Measurements from ENCODE around the gene ATP6V1D. TPM values are rescaled to one million over a fixed set of nuclear protein-coding genes. Genes with fewer than 3 reads are reported as not detected.

The ATP6V1D gene
- total and polyA plus RNA-seq, 2 donors = 71.1 to 103 TPM

- no peak overlapping the region for H3K27ac ChIP-seq (ENCODE audit: low read depth in 1 of 2, low read length in 1 of 2)
- no peak for DNase-seq (ENCODE audit: low read depth in 6 of 9, low spot score in 9 of 9)
- H3K27me3 ChIP-seq (ENCODE audit: control insufficient read depth in 2 of 2, insufficient read depth in 1 of 2, low read length in 1 of 2) = no peaks in the 10 kb centered on the region
- peaks cover 2 to 8% of the 10 kb centered on the region in 2 donors for H3K4me1 ChIP-seq (ENCODE audit: control insufficient read depth in 2 of 2, insufficient read depth in 2 of 2, low read length in 2 of 2)
- WGBS = 94% methylated on average over 2 of the region's 2 CpGs
- peaks cover 24 to 59% of the 10 kb centered on the region in 2 donors for H3K36me3 ChIP-seq (ENCODE audit: control insufficient read depth in 2 of 2, insufficient read depth in 2 of 2, low read length in 1 of 2)
- no peak overlapping the region for H3K4me3 ChIP-seq (ENCODE audit: low read length in 2 of 2)
- no peaks in the 10 kb centered on the region for H3K9me3 ChIP-seq (ENCODE audit: control insufficient read depth in 2 of 2, insufficient read depth in 1 of 2, low read length in 1 of 2)
Measured at GRCh38 chr14:67385120-67385519, 25.5 kb upstream of the ATP6V1D start.

- Histone ChIP-seq H3K9me3 (ENCODE audit: control insufficient read depth in 2 of 2, insufficient read depth in 1 of 2, low read length in 1 of 2) (no peaks in the 10 kb centered on the region), H3K27ac (ENCODE audit: low read depth in 1 of 2, low read length in 1 of 2) (no peak overlapping the region), H3K4me1 (ENCODE audit: control insufficient read depth in 2 of 2, insufficient read depth in 2 of 2, low read length in 2 of 2) (no peaks in the 10 kb centered on the region), H3K36me3 (ENCODE audit: control insufficient read depth in 2 of 2, insufficient read depth in 2 of 2, low read length in 1 of 2) (peaks cover 27 to 74% of the 10 kb centered on the region in 2 donors), H3K4me3 (ENCODE audit: low read length in 2 of 2) (no peak overlapping the region), H3K27me3 (ENCODE audit: control insufficient read depth in 2 of 2, insufficient read depth in 1 of 2, low read length in 1 of 2) (no peaks in the 10 kb centered on the region)
- DNase-seq (ENCODE audit: low read depth in 6 of 9, low spot score in 9 of 9) = no peak
Measured at GRCh38 chr14:67377916-67378315, 18.3 kb upstream of the ATP6V1D start.

- no peak overlapping the region for H3K4me3 ChIP-seq (ENCODE audit: low read length in 2 of 2)
- 94% methylated on average over 2 of the region's 2 CpGs for WGBS
- no peaks in the 10 kb centered on the region for H3K9me3 ChIP-seq (ENCODE audit: control insufficient read depth in 2 of 2, insufficient read depth in 1 of 2, low read length in 1 of 2)
- H3K4me1 ChIP-seq (ENCODE audit: control insufficient read depth in 2 of 2, insufficient read depth in 2 of 2, low read length in 2 of 2) = no peaks in the 10 kb centered on the region
- H3K27ac ChIP-seq (ENCODE audit: low read depth in 1 of 2, low read length in 1 of 2) = no peak overlapping the region
- DNase-seq (ENCODE audit: low read depth in 6 of 9, low spot score in 9 of 9) = no peak
- H3K36me3 ChIP-seq (ENCODE audit: control insufficient read depth in 2 of 2, insufficient read depth in 2 of 2, low read length in 1 of 2) = peaks cover 32 to 70% of the 10 kb centered on the region in 2 donors
- no peaks in the 10 kb centered on the region for H3K27me3 ChIP-seq (ENCODE audit: control insufficient read depth in 2 of 2, insufficient read depth in 1 of 2, low read length in 1 of 2)
Measured at GRCh38 chr14:67373347-67373746, 13.7 kb upstream of the ATP6V1D start.

- 100% methylated on average over 1 of the region's 1 CpG for WGBS
- no peaks in the 10 kb centered on the region for H3K9me3 ChIP-seq (ENCODE audit: control insufficient read depth in 2 of 2, insufficient read depth in 1 of 2, low read length in 1 of 2)
- no peak overlapping the region for H3K4me3 ChIP-seq (ENCODE audit: low read length in 2 of 2)
- no peak overlapping the region for H3K27ac ChIP-seq (ENCODE audit: low read depth in 1 of 2, low read length in 1 of 2)
- DNase-seq (ENCODE audit: low read depth in 6 of 9, low spot score in 9 of 9) = no peak
- peaks cover 35 to 71% of the 10 kb centered on the region in 2 donors for H3K36me3 ChIP-seq (ENCODE audit: control insufficient read depth in 2 of 2, insufficient read depth in 2 of 2, low read length in 1 of 2)
- no peaks in the 10 kb centered on the region for H3K4me1 ChIP-seq (ENCODE audit: control insufficient read depth in 2 of 2, insufficient read depth in 2 of 2, low read length in 2 of 2)
- H3K27me3 ChIP-seq (ENCODE audit: control insufficient read depth in 2 of 2, insufficient read depth in 1 of 2, low read length in 1 of 2) = no peaks in the 10 kb centered on the region
Measured at GRCh38 chr14:67372833-67373232, 13.2 kb upstream of the ATP6V1D start.

GRCh38 chr14:67371247-67372148 is 11.9 kb upstream of the ATP6V1D start:
- DNase-seq (ENCODE audit: low read depth in 6 of 9, low spot score in 9 of 9) = no peak
- no peaks in the 10 kb centered on the region for H3K4me1 ChIP-seq (ENCODE audit: control insufficient read depth in 2 of 2, insufficient read depth in 2 of 2, low read length in 2 of 2)
- no peak overlapping the region for H3K4me3 ChIP-seq (ENCODE audit: low read length in 2 of 2)
- H3K27me3 ChIP-seq (ENCODE audit: control insufficient read depth in 2 of 2, insufficient read depth in 1 of 2, low read length in 1 of 2) = no peaks in the 10 kb centered on the region
- H3K27ac ChIP-seq (ENCODE audit: low read depth in 1 of 2, low read length in 1 of 2) = no peak overlapping the region
- H3K9me3 ChIP-seq (ENCODE audit: control insufficient read depth in 2 of 2, insufficient read depth in 1 of 2, low read length in 1 of 2) = no peaks in the 10 kb centered on the region
- H3K36me3 ChIP-seq (ENCODE audit: control insufficient read depth in 2 of 2, insufficient read depth in 2 of 2, low read length in 1 of 2) = peaks cover 32 to 69% of the 10 kb centered on the region in 2 donors
- WGBS = 98% methylated on average over 4 of the region's 4 CpGs

- WGBS = 89% methylated on average over 5 of the region's 5 CpGs
- H3K27ac ChIP-seq (ENCODE audit: low read depth in 1 of 2, low read length in 1 of 2) = no peak overlapping the region
Measured at GRCh38 chr14:67370830-67371229, 11.2 kb upstream of the ATP6V1D start.

GRCh38 chr14:67365476-67365875 is 5.9 kb upstream of the ATP6V1D start:
- Histone ChIP-seq H3K36me3 (ENCODE audit: control insufficient read depth in 2 of 2, insufficient read depth in 2 of 2, low read length in 1 of 2) (peaks cover 22 to 51% of the 10 kb centered on the region in 2 donors), H3K4me1 (ENCODE audit: control insufficient read depth in 2 of 2, insufficient read depth in 2 of 2, low read length in 2 of 2) (peaks cover 0 to 2% of the 10 kb centered on the region in 2 donors), H3K27ac (ENCODE audit: low read depth in 1 of 2, low read length in 1 of 2) (no peak overlapping the region), H3K27me3 (ENCODE audit: control insufficient read depth in 2 of 2, insufficient read depth in 1 of 2, low read length in 1 of 2) (no peaks in the 10 kb centered on the region), H3K4me3 (ENCODE audit: low read length in 2 of 2) (no peak overlapping the region), H3K9me3 (ENCODE audit: control insufficient read depth in 2 of 2, insufficient read depth in 1 of 2, low read length in 1 of 2) (no peaks in the 10 kb centered on the region)
- WGBS = 97% methylated on average over 4 of the region's 4 CpGs
- no peak for DNase-seq (ENCODE audit: low read depth in 6 of 9, low spot score in 9 of 9)

More at GRCh38 chr14:67370830-67371229, 11.2 kb upstream of the ATP6V1D start:
- no peaks in the 10 kb centered on the region for H3K9me3 ChIP-seq (ENCODE audit: control insufficient read depth in 2 of 2, insufficient read depth in 1 of 2, low read length in 1 of 2)
- no peak overlapping the region for H3K4me3 ChIP-seq (ENCODE audit: low read length in 2 of 2)
- DNase-seq (ENCODE audit: low read depth in 6 of 9, low spot score in 9 of 9) = no peak
- H3K4me1 ChIP-seq (ENCODE audit: control insufficient read depth in 2 of 2, insufficient read depth in 2 of 2, low read length in 2 of 2) = no peaks in the 10 kb centered on the region
- H3K27me3 ChIP-seq (ENCODE audit: control insufficient read depth in 2 of 2, insufficient read depth in 1 of 2, low read length in 1 of 2) = no peaks in the 10 kb centered on the region
- peaks cover 32 to 69% of the 10 kb centered on the region in 2 donors for H3K36me3 ChIP-seq (ENCODE audit: control insufficient read depth in 2 of 2, insufficient read depth in 2 of 2, low read length in 1 of 2)

- H3K4me3 ChIP-seq (ENCODE audit: low read length in 2 of 2) = peak overlapping the region; percentile 63 to 88
- H3K36me3 ChIP-seq (ENCODE audit: control insufficient read depth in 2 of 2, insufficient read depth in 2 of 2, low read length in 1 of 2) = peaks cover 0 to 14% of the 10 kb centered on the region in 2 donors
- 3% methylated on average over 34 of the region's 34 CpGs for WGBS
- no peaks in the 10 kb centered on the region for H3K9me3 ChIP-seq (ENCODE audit: control insufficient read depth in 2 of 2, insufficient read depth in 1 of 2, low read length in 1 of 2)
- H3K27ac ChIP-seq (ENCODE audit: low read depth in 1 of 2, low read length in 1 of 2) = peak overlapping the region; percentile 77 to 94
- H3K27me3 ChIP-seq (ENCODE audit: control insufficient read depth in 2 of 2, insufficient read depth in 1 of 2, low read length in 1 of 2) = no peaks in the 10 kb centered on the region
- peaks cover 11 to 12% of the 10 kb centered on the region in 2 donors for H3K4me1 ChIP-seq (ENCODE audit: control insufficient read depth in 2 of 2, insufficient read depth in 2 of 2, low read length in 2 of 2)
- no peak for DNase-seq (ENCODE audit: low read depth in 6 of 9, low spot score in 9 of 9)
Measured at GRCh38 chr14:67360470-67361206, 1.0 kb upstream of the ATP6V1D start.

All from thymus (tissue), 11 donors.